Activated T-helper 17 cell treated with anti-CD3 and anti-CD28 coated beads, Interleukin-2, amount 50 U/mL, for 72 hours (primary cell): ENCODE results near the gene GALNT10. TPM values are rescaled to one million over a fixed set of nuclear protein-coding genes. Genes with fewer than 3 reads are reported as not detected.

Experiments
- ATAC-seq: fragments of 150-1000 bp; cut with Tn5 transposase; replicated peaks from 2 replicates; pipeline ENCODE4 v1.10.0; 2021; ENCODE audit warnings: mild to moderate bottlenecking, moderate library complexity
- H3K27ac Mint-ChIP-seq: one replicate; pipeline ENCODE4 v1.8.0; 2022; ENCODE audit warnings: mixed read lengths
- H3K27me3 Mint-ChIP-seq: one replicate; pipeline ENCODE4 v1.8.0; 2022; ENCODE audit warnings: mixed read lengths
- H3K36me3 Mint-ChIP-seq: one replicate; pipeline ENCODE4 v1.8.0; 2022; ENCODE audit warnings: low read depth, mild to moderate bottlenecking, mixed read lengths
- H3K4me1 Mint-ChIP-seq: one replicate; pipeline ENCODE4 v1.8.0; 2022; ENCODE audit warnings: mixed read lengths
- H3K4me3 Mint-ChIP-seq: one replicate; pipeline ENCODE4 v1.8.0; 2022; ENCODE audit warnings: mild to moderate bottlenecking, mixed read lengths
- H3K9me3 Mint-ChIP-seq: one replicate; pipeline ENCODE4 v1.8.0; 2022; ENCODE audit warnings: mixed read lengths
- total RNA-seq, 2 donors: library from RNA; stranded (reverse); gene quantifications; one replicate each; pipeline ENCODE4 v1.2.3, GENCODE V29; 2022

GALNT10 gene
- total RNA-seq, 2 donors from 2014 or later: 21.5 to 45.3 TPM

DNA sequence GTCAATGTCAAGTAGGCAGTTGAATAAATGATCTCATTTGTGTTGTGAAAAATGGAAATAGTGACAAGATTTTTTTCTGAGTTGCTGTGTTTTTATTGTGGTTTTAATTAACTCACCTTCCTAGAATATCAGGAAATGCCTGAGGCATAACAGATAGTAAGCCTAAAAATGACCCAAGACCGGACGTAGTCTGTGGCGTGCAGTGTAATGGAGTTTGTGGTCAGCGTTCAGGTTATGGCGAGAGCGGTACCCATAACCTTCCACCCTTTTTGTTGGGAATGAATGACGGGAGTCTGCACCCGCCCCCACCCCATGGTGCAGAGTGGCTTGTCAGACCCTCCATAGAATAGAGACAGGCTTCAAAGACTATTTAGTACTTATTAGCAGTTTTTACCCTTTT lies 119.3 kb downstream of the GALNT10 start:
- H3K36me3 Mint-ChIP-seq: peaks cover 18% of the 10 kb centered on the region
- no peaks in the 10 kb centered on the region for H3K9me3 Mint-ChIP-seq
- peak overlapping the region; percentile 39 for H3K4me3 Mint-ChIP-seq
- peak; percentile 62 for ATAC-seq
- H3K27ac Mint-ChIP-seq: peak overlapping the region; percentile 58
- no peaks in the 10 kb centered on the region for H3K27me3 Mint-ChIP-seq
- H3K4me1 Mint-ChIP-seq: peaks cover 26% of the 10 kb centered on the region

GRCh38 chr5:154311362-154311761 lies 120.8 kb downstream of the GALNT10 start:
- Mint-ChIP-seq H3K9me3 (no peaks in the 10 kb centered on the region), H3K4me1 (peaks cover 26% of the 10 kb centered on the region), H3K36me3 (peaks cover 6% of the 10 kb centered on the region), H3K27me3 (no peaks in the 10 kb centered on the region), H3K4me3 (peak overlapping the region; percentile 39), H3K27ac (peak overlapping the region; percentile 62)
- peak; percentile 93 for ATAC-seq

- peak overlapping the region; percentile 39 for H3K4me3 Mint-ChIP-seq
- no peaks in the 10 kb centered on the region for H3K27me3 Mint-ChIP-seq
- H3K9me3 Mint-ChIP-seq: no peaks in the 10 kb centered on the region
- ATAC-seq: no peak
- no peak overlapping the region for H3K27ac Mint-ChIP-seq
- peaks cover 21% of the 10 kb centered on the region for H3K4me1 Mint-ChIP-seq
- H3K36me3 Mint-ChIP-seq: peaks cover under 1% of the 10 kb centered on the region
These were observed 121.5 kb downstream of the GALNT10 start for GRCh38 chr5:154312000-154312399.

DNA sequence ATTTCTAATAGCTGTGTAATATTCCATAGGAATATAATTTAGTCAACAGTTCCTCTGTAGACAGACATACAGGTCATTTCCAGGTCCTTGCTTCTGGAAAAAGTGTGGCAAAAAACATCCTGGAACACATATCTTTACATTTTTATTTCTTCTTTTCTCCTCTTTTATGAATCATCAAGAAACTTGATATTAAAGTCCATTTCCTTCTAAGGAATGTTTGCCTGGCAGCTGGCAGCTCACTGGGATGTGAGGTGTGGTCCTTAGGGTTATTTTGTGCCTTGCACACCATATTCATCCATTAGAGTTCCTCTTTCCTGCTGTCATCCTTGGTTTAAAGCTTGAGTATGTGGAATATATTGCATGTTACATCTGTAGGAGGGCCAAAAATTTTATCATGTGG lies 122.0 kb downstream of the GALNT10 start:
- H3K27ac Mint-ChIP-seq: no peak overlapping the region
- peaks cover 21% of the 10 kb centered on the region for H3K4me1 Mint-ChIP-seq

DNA sequence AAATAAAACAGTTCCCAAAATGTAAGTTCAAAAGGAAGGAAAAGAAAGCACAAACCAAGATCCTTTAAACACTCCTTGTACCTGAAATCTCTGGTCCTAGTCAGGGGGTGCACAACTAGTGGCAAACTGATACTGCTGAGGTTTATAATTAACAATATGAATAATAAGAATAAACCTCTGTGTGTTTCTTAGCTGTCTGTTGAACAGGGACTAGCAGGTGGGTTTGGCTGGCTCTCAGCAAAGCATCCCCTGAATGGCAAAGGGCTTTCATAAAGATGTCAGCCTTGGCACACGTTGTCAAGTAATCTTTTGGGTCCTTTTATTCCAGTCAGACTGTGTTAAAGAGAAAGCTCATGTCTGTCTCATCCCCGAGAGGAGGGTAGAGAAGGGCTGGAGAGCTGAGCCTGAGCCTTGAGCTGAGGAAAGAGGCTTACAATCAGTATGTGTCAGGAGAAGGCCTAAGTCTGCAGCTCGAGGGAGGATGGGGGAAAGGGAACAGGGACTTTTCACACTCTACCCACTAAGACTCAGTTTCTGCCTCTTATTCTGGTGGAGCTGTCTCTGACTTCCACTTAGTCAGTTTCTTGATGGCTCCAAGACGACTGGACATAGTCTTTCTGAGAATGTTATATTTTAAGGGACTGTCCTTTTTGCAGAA lies 123.0 kb downstream of the GALNT10 start:
- no peaks in the 10 kb centered on the region for H3K36me3 Mint-ChIP-seq
- H3K9me3 Mint-ChIP-seq: no peaks in the 10 kb centered on the region
- H3K4me3 Mint-ChIP-seq: no peak overlapping the region
- no peaks in the 10 kb centered on the region for H3K27me3 Mint-ChIP-seq
- no peak for ATAC-seq
- H3K4me1 Mint-ChIP-seq: peaks cover 21% of the 10 kb centered on the region
- no peak overlapping the region for H3K27ac Mint-ChIP-seq

More for the DNA sequence above, 122.0 kb downstream of the GALNT10 start:
- no peaks in the 10 kb centered on the region for H3K9me3 Mint-ChIP-seq
- no peaks in the 10 kb centered on the region for H3K36me3 Mint-ChIP-seq
- ATAC-seq: no peak
- no peaks in the 10 kb centered on the region for H3K27me3 Mint-ChIP-seq
- no peak overlapping the region for H3K4me3 Mint-ChIP-seq

DNA sequence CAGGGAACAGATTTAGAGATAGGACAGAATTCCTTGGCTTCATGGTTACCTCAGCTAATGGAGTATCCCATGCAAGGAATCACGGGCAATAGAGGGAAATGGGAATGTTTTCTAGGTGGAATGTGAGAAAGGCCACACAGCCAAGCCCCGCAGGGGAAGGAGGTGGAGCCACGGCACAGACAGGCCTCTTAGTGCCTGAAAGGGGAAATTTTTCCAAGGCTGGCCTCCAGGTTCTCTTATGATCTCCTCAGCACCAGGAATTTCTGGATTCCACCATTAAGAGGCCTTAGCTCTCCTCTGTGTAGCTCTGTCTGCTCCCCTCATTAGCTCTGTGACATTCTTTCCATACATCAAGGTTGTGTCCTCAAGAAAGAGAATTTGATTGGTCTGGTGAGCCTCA lies 124.7 kb downstream of the GALNT10 start:
- no peak overlapping the region for H3K27ac Mint-ChIP-seq
- no peaks in the 10 kb centered on the region for H3K9me3 Mint-ChIP-seq
- peaks cover 4% of the 10 kb centered on the region for H3K4me1 Mint-ChIP-seq
- ATAC-seq: no peak
- no peak overlapping the region for H3K4me3 Mint-ChIP-seq
- no peaks in the 10 kb centered on the region for H3K36me3 Mint-ChIP-seq
- no peaks in the 10 kb centered on the region for H3K27me3 Mint-ChIP-seq

GRCh38 chr5:154315756-154316155 lies 125.2 kb downstream of the GALNT10 start:
- Mint-ChIP-seq H3K4me3 (no peak overlapping the region), H3K36me3 (peaks cover 5% of the 10 kb centered on the region), H3K4me1 (peaks cover 8% of the 10 kb centered on the region), H3K27me3 (no peaks in the 10 kb centered on the region), H3K27ac (no peak overlapping the region), H3K9me3 (no peaks in the 10 kb centered on the region)
- no peak for ATAC-seq

DNA sequence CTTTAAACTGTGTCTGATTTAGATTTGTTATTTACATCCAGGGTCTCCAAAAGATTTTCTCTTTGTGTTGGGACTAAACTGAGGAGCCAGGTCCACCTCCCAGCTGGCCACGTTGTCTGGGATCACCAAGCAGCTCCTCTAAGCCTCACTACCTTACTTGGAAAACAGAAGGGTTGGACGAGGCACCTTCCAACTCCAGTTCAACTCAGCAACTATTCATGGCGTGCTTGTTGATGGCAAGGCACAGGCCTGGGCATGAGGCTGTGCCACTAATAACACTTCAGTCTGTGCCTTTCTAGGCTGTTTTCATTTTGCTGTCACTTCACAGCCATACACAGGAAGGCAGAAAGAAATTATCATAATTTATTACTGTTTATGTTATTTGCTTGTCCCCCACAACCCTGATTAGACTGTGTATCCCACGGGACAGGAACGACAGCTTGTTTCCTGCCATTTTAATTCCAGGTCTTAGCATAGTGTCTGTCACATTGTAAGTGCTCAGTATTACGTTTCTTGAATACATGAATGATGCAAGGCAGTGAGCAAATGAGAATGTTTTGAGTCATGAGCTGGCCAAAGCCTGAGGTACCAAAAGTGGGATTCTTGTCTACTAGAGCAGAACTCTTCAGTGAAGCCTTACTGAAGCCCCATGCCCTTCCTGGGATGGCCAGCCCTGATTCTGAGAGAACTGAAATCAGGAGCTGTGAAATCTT lies 125.8 kb downstream of the GALNT10 start:
- peak; percentile 51 for ATAC-seq
- Mint-ChIP-seq H3K27ac (no peak overlapping the region), H3K9me3 (no peaks in the 10 kb centered on the region), H3K36me3 (peaks cover 5% of the 10 kb centered on the region), H3K27me3 (no peaks in the 10 kb centered on the region), H3K4me3 (no peak overlapping the region), H3K4me1 (peaks cover 6% of the 10 kb centered on the region)

GRCh38 chr5:154317916-154318315 lies 127.4 kb downstream of the GALNT10 start:
- Mint-ChIP-seq H3K36me3 (peaks cover 13% of the 10 kb centered on the region), H3K27ac (no peak overlapping the region), H3K4me3 (no peak overlapping the region), H3K27me3 (no peaks in the 10 kb centered on the region), H3K4me1 (peaks cover 6% of the 10 kb centered on the region), H3K9me3 (no peaks in the 10 kb centered on the region)
- ATAC-seq: no peak

- no peak overlapping the region for H3K27ac Mint-ChIP-seq
- ATAC-seq: no peak
- no peaks in the 10 kb centered on the region for H3K9me3 Mint-ChIP-seq
- H3K4me1 Mint-ChIP-seq: peaks cover 6% of the 10 kb centered on the region
- no peak overlapping the region for H3K4me3 Mint-ChIP-seq
- peaks cover 20% of the 10 kb centered on the region for H3K36me3 Mint-ChIP-seq
- H3K27me3 Mint-ChIP-seq: no peaks in the 10 kb centered on the region
These were observed 128.2 kb downstream of the GALNT10 start for GRCh38 chr5:154318691-154319090.

GRCh38 chr5:154319736-154320135 lies 129.2 kb downstream of the GALNT10 start:
- Mint-ChIP-seq H3K4me3 (no peak overlapping the region), H3K27me3 (no peaks in the 10 kb centered on the region), H3K4me1 (peaks cover 6% of the 10 kb centered on the region), H3K9me3 (no peaks in the 10 kb centered on the region), H3K27ac (no peak overlapping the region), H3K36me3 (peaks cover 25% of the 10 kb centered on the region)
- no peak for ATAC-seq

GRCh38 chr5:154320224-154321089 lies 129.9 kb downstream of the GALNT10 start:
- H3K4me3 Mint-ChIP-seq: no peak overlapping the region
- no peaks in the 10 kb centered on the region for H3K27me3 Mint-ChIP-seq
- peak overlapping the region; percentile 24 for H3K27ac Mint-ChIP-seq
- peaks cover 6% of the 10 kb centered on the region for H3K4me1 Mint-ChIP-seq
- H3K36me3 Mint-ChIP-seq: peaks cover 25% of the 10 kb centered on the region
- H3K9me3 Mint-ChIP-seq: no peaks in the 10 kb centered on the region
- ATAC-seq: no peak

- no peak for ATAC-seq
- H3K36me3 Mint-ChIP-seq: peaks cover 25% of the 10 kb centered on the region
- H3K27me3 Mint-ChIP-seq: no peaks in the 10 kb centered on the region
- H3K4me1 Mint-ChIP-seq: peaks cover 6% of the 10 kb centered on the region
- H3K4me3 Mint-ChIP-seq: no peak overlapping the region
- no peak overlapping the region for H3K27ac Mint-ChIP-seq
- H3K9me3 Mint-ChIP-seq: no peaks in the 10 kb centered on the region
These were observed 131.0 kb downstream of the GALNT10 start for GRCh38 chr5:154321546-154321945.

DNA sequence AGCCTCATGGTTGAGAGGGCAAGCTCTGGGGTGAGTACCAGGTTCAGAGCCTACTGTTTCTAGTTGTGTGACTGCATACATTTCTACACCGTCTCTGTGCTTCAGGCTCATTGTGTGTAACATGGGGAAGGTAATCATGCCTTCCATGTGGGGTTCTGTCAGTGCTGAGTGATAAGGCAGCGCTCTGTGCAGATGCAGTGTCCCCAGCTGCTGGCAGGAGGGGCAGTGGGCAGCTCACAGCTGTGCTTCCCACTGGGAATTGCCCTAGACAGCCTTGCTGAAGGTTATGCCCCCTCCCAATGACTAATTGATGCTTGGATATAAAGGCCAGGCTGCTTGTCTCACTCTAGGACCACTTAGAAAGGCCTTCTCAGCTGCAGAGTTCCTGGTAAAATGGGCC lies 133.5 kb downstream of the GALNT10 start:
- no peak overlapping the region for H3K27ac Mint-ChIP-seq
- no peaks in the 10 kb centered on the region for H3K27me3 Mint-ChIP-seq
- ATAC-seq: no peak
- no peak overlapping the region for H3K4me3 Mint-ChIP-seq
- H3K36me3 Mint-ChIP-seq: peaks cover 25% of the 10 kb centered on the region
- no peaks in the 10 kb centered on the region for H3K9me3 Mint-ChIP-seq
- peaks cover 6% of the 10 kb centered on the region for H3K4me1 Mint-ChIP-seq
